ENCODE data around the gene UCN2.

Gene UCN2

GRCh38 chr3:48573973-48574585 lies 10.5 kb upstream of the UCN2 start:
- DNase-seq (ENCODE audit: low read depth, low spot score) = no peak
- Histone ChIP-seq H3K9me3 (ENCODE audit: insufficient read depth, low read length) (no peaks in the 10 kb centered on the region), H3K4me3 (ENCODE audit: insufficient read length, low read depth) (no peak overlapping the region), H3K36me3 (ENCODE audit: insufficient read depth, insufficient read length, low read length) (peaks cover 99% of the 10 kb centered on the region), H3K27me3 (ENCODE audit: insufficient read depth, insufficient read length) (no peaks in the 10 kb centered on the region), H3K4me1 (ENCODE audit: insufficient read depth, insufficient read length) (no peaks in the 10 kb centered on the region), H3K9ac (ENCODE audit: insufficient read length, low read depth) (no peak overlapping the region)
- TF ChIP-seq YY1 (IDR thresholded peaks at IDR 0.05; ENCODE audit: insufficient read depth, insufficient read length) = no peak
- no peak for TF ChIP-seq SUZ12 (IDR thresholded peaks at IDR 0.05; ENCODE audit: extremely low read depth, insufficient read depth, insufficient read length)
- TF ChIP-seq ZNF274 (IDR thresholded peaks at IDR 0.05; ENCODE audit: low read depth, low read length) = no peak

- TF ChIP-seq YY1 (IDR thresholded peaks at IDR 0.05; ENCODE audit: insufficient read depth, insufficient read length) (no peak), ZNF274 (IDR thresholded peaks at IDR 0.05; ENCODE audit: low read depth, low read length) (no peak), SUZ12 (IDR thresholded peaks at IDR 0.05; ENCODE audit: extremely low read depth, insufficient read depth, insufficient read length) (no peak)
- no peaks in the 10 kb centered on the region for H3K27me3 ChIP-seq (ENCODE audit: insufficient read depth, insufficient read length)
- peaks cover 98% of the 10 kb centered on the region for H3K36me3 ChIP-seq (ENCODE audit: insufficient read depth, insufficient read length, low read length)
- no peaks in the 10 kb centered on the region for H3K4me1 ChIP-seq (ENCODE audit: insufficient read depth, insufficient read length)
- H3K9ac ChIP-seq (ENCODE audit: insufficient read length, low read depth) = no peak overlapping the region
- H3K9me3 ChIP-seq (ENCODE audit: insufficient read depth, low read length) = no peaks in the 10 kb centered on the region
- DNase-seq (ENCODE audit: low read depth, low spot score) = no peak
- no peak overlapping the region for H3K4me3 ChIP-seq (ENCODE audit: insufficient read length, low read depth)
Observed at GRCh38 chr3:48572517-48572916, 8.9 kb upstream of the UCN2 start.

- H3K27me3 ChIP-seq (ENCODE audit: insufficient read depth, insufficient read length) = no peaks in the 10 kb centered on the region
- peaks cover 98% of the 10 kb centered on the region for H3K36me3 ChIP-seq (ENCODE audit: insufficient read depth, insufficient read length, low read length)
- H3K4me3 ChIP-seq (ENCODE audit: insufficient read length, low read depth) = no peak overlapping the region
- no peaks in the 10 kb centered on the region for H3K4me1 ChIP-seq (ENCODE audit: insufficient read depth, insufficient read length)
- no peak overlapping the region for H3K9ac ChIP-seq (ENCODE audit: insufficient read length, low read depth)
- no peak for DNase-seq (ENCODE audit: low read depth, low spot score)
- TF ChIP-seq YY1 (IDR thresholded peaks at IDR 0.05; ENCODE audit: insufficient read depth, insufficient read length) (no peak), SUZ12 (IDR thresholded peaks at IDR 0.05; ENCODE audit: extremely low read depth, insufficient read depth, insufficient read length) (no peak), ZNF274 (IDR thresholded peaks at IDR 0.05; ENCODE audit: low read depth, low read length) (no peak)
- H3K9me3 ChIP-seq (ENCODE audit: insufficient read depth, low read length) = no peaks in the 10 kb centered on the region
Observed at GRCh38 chr3:48571938-48572337, 8.4 kb upstream of the UCN2 start.

GRCh38 chr3:48569808-48570450 lies 6.3 kb upstream of the UCN2 start:
- no peaks in the 10 kb centered on the region for H3K9me3 ChIP-seq (ENCODE audit: insufficient read depth, low read length)
- peaks cover 98% of the 10 kb centered on the region for H3K36me3 ChIP-seq (ENCODE audit: insufficient read depth, insufficient read length, low read length)
- H3K27me3 ChIP-seq (ENCODE audit: insufficient read depth, insufficient read length) = no peaks in the 10 kb centered on the region
- TF ChIP-seq SUZ12 (IDR thresholded peaks at IDR 0.05; ENCODE audit: extremely low read depth, insufficient read depth, insufficient read length) (no peak), ZNF274 (IDR thresholded peaks at IDR 0.05; ENCODE audit: low read depth, low read length) (no peak), YY1 (IDR thresholded peaks at IDR 0.05; ENCODE audit: insufficient read depth, insufficient read length) (no peak)
- no peak overlapping the region for H3K4me3 ChIP-seq (ENCODE audit: insufficient read length, low read depth)
- DNase-seq (ENCODE audit: low read depth, low spot score) = no peak
- peaks cover 4% of the 10 kb centered on the region for H3K4me1 ChIP-seq (ENCODE audit: insufficient read depth, insufficient read length)
- H3K9ac ChIP-seq (ENCODE audit: insufficient read length, low read depth) = no peak overlapping the region

- Histone ChIP-seq H3K27me3 (ENCODE audit: insufficient read depth, insufficient read length) (no peaks in the 10 kb centered on the region), H3K4me3 (ENCODE audit: insufficient read length, low read depth) (no peak overlapping the region), H3K9me3 (ENCODE audit: insufficient read depth, low read length) (no peaks in the 10 kb centered on the region), H3K36me3 (ENCODE audit: insufficient read depth, insufficient read length, low read length) (peaks cover 98% of the 10 kb centered on the region), H3K9ac (ENCODE audit: insufficient read length, low read depth) (no peak overlapping the region), H3K4me1 (ENCODE audit: insufficient read depth, insufficient read length) (peaks cover 4% of the 10 kb centered on the region)
- no peak for DNase-seq (ENCODE audit: low read depth, low spot score)
- TF ChIP-seq SUZ12 (IDR thresholded peaks at IDR 0.05; ENCODE audit: extremely low read depth, insufficient read depth, insufficient read length) = no peak
- TF ChIP-seq ZNF274 (IDR thresholded peaks at IDR 0.05; ENCODE audit: low read depth, low read length) = no peak
- no peak for TF ChIP-seq YY1 (IDR thresholded peaks at IDR 0.05; ENCODE audit: insufficient read depth, insufficient read length)
Observed at GRCh38 chr3:48569400-48569799, 5.8 kb upstream of the UCN2 start.

GRCh38 chr3:48568476-48568875 lies 4.9 kb upstream of the UCN2 start:
- peaks cover 11% of the 10 kb centered on the region for H3K4me1 ChIP-seq (ENCODE audit: insufficient read depth, insufficient read length)
- no peaks in the 10 kb centered on the region for H3K9me3 ChIP-seq (ENCODE audit: insufficient read depth, low read length)
- no peak for DNase-seq (ENCODE audit: low read depth, low spot score)
- no peak overlapping the region for H3K4me3 ChIP-seq (ENCODE audit: insufficient read length, low read depth)
- no peaks in the 10 kb centered on the region for H3K27me3 ChIP-seq (ENCODE audit: insufficient read depth, insufficient read length)
- TF ChIP-seq YY1 (IDR thresholded peaks at IDR 0.05; ENCODE audit: insufficient read depth, insufficient read length) (no peak), SUZ12 (IDR thresholded peaks at IDR 0.05; ENCODE audit: extremely low read depth, insufficient read depth, insufficient read length) (no peak), ZNF274 (IDR thresholded peaks at IDR 0.05; ENCODE audit: low read depth, low read length) (no peak)
- H3K9ac ChIP-seq (ENCODE audit: insufficient read length, low read depth) = no peak overlapping the region
- peaks cover 98% of the 10 kb centered on the region for H3K36me3 ChIP-seq (ENCODE audit: insufficient read depth, insufficient read length, low read length)

GRCh38 chr3:48567500-48567899 lies 3.9 kb upstream of the UCN2 start:
- H3K27me3 ChIP-seq (ENCODE audit: insufficient read depth, insufficient read length) = no peaks in the 10 kb centered on the region
- DNase-seq (ENCODE audit: low read depth, low spot score) = no peak

More at GRCh38 chr3:48567500-48567899, 3.9 kb upstream of the UCN2 start:
- H3K36me3 ChIP-seq (ENCODE audit: insufficient read depth, insufficient read length, low read length) = peaks cover 94% of the 10 kb centered on the region
- H3K4me3 ChIP-seq (ENCODE audit: insufficient read length, low read depth) = no peak overlapping the region
- H3K9me3 ChIP-seq (ENCODE audit: insufficient read depth, low read length) = no peaks in the 10 kb centered on the region
- H3K4me1 ChIP-seq (ENCODE audit: insufficient read depth, insufficient read length) = peaks cover 20% of the 10 kb centered on the region
- H3K9ac ChIP-seq (ENCODE audit: insufficient read length, low read depth) = no peak overlapping the region
- no peak for TF ChIP-seq YY1 (IDR thresholded peaks at IDR 0.05; ENCODE audit: insufficient read depth, insufficient read length)
- TF ChIP-seq ZNF274 (IDR thresholded peaks at IDR 0.05; ENCODE audit: low read depth, low read length) = no peak

Measured in NT2/D1 (cell line).